Lower leg skin (tissue), 3 donors: ENCODE data around the gene AIG1.

Experiments
- POLR2A ChIP-seq, 2 donors: fragments of 450-650 bp; IDR thresholded peaks; one replicate each; pipeline ENCODE4 v1.6.1; 2016 to 2017; ENCODE audit warnings: antibody characterized with exemption in 2 of 2, mild to moderate bottlenecking in 1 of 2, moderate library complexity in 1 of 2
- TF ChIP-seq, protein P1 (sequence below), 3 donors: fragments of 450-650 bp; IDR thresholded peaks; one replicate each; pipeline ENCODE4 v1.5.1; 2016; ENCODE audit warnings: antibody characterized with exemption in 3 of 3, mild to moderate bottlenecking in 3 of 3, moderate library complexity in 2 of 3

DNA sequence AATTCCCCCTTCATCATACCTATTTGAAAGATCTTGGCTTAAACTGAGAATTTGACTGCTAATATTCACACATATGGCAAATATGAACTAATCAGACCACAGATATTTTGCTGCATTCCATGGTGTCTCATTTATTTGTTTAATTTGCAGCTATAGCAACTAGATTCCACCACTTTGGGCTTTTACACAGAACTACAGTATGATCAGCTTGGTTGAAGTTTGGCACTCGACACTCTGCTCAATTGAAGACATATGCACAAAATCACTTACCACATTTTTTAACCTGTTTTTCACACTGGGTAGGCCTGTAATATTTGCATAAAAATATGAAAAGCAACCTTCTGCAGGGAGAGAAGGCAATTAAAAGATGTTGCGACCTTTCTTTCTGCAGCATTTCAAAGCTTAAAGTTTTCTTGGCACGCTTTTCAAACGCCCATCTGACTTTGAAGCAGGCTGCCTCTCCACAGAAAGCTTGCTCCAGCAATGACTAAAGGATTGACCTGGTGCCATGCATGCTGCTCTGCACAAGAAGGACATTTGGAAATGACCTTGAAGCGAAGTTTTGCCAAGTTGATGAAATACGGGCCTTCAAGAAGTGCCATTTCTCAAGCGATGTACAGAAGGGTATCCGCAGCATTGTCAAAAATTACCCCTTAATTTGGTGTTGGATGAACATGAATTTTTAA lies 126.7 kb downstream of the AIG1 start:
- TF ChIP-seq, protein P1, sequence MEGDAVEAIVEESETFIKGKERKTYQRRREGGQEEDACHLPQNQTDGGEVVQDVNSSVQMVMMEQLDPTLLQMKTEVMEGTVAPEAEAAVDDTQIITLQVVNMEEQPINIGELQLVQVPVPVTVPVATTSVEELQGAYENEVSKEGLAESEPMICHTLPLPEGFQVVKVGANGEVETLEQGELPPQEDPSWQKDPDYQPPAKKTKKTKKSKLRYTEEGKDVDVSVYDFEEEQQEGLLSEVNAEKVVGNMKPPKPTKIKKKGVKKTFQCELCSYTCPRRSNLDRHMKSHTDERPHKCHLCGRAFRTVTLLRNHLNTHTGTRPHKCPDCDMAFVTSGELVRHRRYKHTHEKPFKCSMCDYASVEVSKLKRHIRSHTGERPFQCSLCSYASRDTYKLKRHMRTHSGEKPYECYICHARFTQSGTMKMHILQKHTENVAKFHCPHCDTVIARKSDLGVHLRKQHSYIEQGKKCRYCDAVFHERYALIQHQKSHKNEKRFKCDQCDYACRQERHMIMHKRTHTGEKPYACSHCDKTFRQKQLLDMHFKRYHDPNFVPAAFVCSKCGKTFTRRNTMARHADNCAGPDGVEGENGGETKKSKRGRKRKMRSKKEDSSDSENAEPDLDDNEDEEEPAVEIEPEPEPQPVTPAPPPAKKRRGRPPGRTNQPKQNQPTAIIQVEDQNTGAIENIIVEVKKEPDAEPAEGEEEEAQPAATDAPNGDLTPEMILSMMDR (IDR thresholded peaks at IDR 0.05), result no peak
- TF ChIP-seq POLR2A (IDR thresholded peaks at IDR 0.05), result no peak
